Activated CD4-positive, alpha-beta T cell treated with anti-CD3 and anti-CD28 coated beads for 48 hours (primary cell): ENCODE data around the gene GARIN1A.
"Not testable (repeated sequence)": the region's sequence is repeated elsewhere in the genome, so short reads cannot be mapped to it uniquely, and the experiment has no call there.

ENCODE experiments used
- DNase-seq: peaks from one replicate; pipeline ENCODE4 v3.0.0-alpha.2; 2020

Gene GARIN1A

DNA sequence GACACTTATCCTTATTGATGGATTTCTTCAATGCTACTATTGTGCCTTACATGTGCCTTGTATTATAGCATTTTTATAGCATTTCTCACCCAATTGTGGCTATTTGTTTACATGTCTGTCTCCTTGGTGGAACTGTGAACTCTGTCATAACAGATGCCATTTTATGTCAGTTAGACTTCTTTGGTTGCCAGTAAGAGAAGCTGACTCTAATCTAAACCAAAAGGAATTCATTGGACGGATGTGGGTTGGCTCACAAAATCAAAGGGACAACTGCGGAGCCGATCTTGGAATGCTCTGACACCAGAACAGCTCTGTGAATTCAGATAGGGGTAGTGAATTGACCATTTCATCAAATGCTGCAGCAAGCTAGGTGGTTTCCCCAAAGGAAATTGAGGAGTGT is 15.0 kb downstream of the GARIN1A start:
- no peak for DNase-seq

DNA sequence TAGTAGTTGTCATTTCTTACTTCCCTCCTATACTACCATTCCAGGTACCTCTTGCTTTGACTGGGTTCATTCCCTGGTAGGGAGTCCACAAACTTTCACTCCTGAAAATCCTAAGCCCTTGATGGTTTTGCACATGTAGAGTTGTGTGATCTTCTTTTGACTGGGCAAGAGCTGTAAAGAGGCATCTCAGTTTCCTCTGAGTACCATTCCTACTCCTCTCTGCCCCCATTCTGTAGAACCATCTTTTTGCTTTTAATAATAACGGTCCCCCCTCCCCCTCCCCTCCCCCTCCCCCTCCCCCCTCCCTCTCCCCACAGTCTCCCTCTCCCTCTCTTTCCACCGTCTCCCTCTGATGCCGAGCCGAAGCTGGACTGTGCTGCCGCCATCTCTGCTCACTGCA is 16.4 kb downstream of the GARIN1A start:
- DNase-seq, result no peak

DNA sequence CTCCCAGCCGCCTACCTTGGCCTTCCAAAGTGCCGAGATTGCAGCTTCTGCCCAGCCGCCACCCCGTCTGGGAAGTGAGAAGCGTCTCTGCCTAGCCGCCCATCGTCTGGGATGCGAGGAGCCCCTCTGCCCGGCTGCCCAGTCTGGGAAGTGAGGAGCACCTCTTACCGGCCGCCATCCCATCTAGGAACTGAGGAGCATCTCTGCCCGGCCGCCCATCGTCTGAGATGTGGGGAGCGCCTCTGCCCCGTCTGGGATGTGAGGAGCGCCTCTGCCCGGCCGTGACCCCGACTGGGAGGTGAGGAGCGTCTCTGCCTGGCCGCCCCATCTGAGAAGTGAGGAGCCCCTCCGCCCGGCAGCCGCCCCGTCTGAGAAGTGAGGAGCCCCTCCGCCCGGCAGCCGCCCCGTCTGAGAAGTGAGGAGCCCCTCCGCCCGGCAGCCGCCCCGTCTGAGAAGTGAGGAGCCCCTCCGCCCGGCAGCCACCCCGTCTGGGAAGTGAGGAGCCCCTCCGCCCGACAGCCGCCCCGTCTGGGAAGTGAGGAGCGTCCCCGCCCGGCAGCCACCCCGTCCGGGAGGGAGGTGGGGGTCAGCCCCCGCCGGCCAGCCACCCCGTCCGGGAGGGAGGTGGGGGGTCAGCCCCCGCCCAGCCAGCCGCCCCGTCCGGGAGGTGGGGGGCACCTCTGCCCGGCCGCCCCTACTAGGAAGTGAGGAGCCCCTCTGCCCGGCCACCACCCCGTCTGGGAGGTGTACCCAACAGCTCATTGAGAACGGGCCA is 17.3 kb downstream of the GARIN1A start:
- DNase-seq, result not testable (repeated sequence)

DNA sequence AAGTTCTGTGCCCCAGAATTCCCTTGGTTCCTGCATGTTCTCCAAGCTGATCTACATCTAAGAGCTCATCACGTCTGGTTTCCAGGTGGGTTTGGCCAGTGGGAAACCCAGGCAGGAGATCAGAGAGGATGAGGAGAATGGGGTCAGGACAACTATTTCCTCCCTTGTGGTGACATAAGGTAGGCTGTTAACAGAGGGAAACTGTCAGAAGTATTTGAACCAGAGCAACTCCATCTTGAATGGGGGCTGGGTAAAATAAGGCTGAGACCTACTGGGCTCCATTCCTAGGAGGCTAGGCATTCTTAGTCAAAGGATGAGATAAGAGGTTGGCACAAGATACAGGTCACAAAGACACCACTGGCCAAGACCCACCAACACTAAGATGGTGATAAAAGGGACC is 19.1 kb downstream of the GARIN1A start:
- DNase-seq, result no peak

DNA sequence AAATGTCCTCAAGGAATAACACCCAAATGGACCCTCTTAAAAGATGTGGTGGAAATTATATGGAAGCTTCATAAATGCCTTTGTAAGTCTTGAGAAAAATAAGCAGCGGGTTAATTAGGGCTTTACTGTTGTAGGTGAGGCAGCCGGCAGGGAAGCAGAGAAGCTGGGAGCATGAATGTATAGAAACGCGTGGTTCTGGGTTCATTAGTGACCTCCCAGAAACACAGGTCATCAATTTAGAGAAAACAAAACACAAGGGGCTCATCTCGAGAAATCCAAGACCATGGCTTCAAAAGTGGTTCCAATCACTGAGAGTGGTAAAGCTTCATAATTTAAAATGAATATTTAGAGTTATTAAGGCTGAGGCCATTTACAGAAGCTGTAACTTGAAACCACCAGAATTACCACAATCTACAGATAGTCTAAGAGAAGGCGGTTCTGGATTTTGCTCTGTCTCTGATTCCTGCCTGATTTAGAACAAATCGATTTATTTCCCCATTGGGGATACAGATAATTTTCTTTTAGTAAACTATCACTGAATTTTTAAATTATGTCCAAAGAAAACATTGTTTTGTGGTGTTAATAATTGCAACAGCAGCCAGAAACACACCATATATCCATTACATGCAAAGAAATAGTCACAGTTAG is 20.7 kb downstream of the GARIN1A start:
- no peak for DNase-seq

DNA sequence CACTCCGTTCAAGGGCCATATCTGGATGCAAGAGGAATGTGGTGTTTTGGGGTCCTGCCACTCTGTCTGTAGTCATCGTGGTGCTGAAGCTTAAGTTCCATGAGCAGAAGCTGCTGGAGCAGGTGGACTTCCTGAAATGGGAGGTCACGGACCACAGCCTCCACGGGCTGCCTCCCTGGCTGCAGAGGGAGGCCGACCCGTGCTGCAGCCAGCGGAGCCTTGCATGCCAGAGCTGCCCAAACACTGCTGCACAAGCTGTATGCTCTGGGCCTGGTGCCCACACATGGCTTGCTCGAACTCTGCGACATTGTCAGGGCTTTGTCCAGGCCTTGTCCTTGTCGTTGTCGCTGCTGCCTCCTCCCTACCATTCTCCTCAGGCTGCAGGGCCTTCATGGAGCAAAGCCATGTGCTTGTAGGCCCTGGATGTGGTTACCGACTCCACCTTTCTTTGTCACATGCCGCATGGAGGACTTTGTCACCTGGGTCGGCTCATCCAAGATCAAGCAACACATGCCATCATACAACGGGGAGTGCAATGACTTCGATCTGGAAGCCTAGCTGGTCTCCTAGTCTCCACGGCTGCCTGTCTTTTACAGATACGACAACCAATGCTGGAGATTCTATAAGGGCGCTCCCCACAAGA is 21.4 kb downstream of the GARIN1A start:
- DNase-seq, result no peak

DNA sequence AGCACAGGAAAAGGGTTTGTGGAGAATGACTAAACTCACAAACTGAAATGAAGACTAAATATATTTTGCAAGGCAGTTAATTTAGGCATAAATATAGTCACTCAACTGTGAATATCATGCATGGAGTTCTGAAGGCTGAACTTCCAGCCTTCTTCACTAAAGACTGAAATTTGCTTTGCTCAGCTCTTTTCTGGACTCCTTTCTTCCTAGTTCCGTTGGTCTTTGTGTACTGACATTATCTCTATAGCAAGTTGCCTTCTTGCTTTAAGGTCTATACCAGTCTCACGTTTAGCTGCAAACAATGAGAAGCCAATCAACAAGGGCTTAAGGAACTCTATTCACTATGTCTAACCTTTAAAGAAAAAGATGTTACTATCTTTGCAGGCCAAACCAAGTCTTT is 22.6 kb downstream of the GARIN1A start:
- no peak for DNase-seq

DNA sequence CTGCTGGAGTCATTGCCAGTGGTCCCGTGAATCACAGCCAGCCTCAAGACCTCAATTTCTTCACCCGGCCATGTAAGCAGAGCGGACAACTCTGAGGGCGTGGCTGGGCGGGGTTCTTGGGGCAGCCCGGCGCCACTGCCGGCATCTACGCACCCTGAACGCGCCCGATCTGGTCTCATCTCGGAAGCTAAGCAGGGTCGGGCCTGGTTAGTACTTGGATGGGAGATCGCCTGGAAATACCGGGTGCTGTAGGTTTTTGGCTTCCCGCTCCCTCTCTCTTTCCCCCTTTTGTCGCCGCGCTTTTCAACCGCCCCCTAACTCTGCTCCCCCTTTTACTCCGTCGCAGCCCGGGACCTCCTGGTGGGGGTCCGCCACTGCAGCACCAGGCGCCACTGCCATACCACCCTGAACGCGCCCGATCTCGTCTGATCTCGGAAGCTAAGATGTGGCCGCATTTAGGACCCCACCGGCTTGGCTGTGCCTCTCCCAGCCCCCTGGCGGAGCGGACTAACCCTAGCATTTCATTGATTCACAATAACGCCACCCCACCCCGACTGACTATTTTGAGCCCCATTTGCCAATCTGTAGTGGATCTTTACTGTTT is 25.3 kb downstream of the GARIN1A start:
- peak; percentile 79 for DNase-seq

DNA sequence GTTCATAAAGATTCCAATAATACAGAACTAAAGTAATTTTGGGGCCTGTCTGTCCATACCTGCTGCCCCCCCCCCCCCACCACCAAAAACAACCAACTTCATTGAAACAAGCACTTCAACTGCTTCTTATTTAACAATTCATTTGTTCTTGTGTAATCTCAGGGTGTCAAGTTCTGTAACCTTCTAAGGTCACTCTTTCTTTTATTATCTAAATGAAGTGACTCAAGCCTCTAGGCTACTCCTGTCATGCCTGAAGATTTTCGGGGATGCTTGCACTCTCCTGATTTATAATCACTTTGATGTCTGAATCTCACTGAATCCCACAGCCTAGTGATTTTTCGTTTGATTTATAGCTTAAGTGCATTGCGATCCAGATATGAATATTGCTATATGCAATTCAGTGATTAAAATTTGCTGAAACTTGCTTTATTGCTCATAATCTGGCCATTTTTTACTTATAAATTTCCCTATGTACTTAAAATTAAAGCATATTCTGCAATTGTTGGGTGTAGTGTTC is 27.2 kb downstream of the GARIN1A start:
- no peak for DNase-seq

DNA sequence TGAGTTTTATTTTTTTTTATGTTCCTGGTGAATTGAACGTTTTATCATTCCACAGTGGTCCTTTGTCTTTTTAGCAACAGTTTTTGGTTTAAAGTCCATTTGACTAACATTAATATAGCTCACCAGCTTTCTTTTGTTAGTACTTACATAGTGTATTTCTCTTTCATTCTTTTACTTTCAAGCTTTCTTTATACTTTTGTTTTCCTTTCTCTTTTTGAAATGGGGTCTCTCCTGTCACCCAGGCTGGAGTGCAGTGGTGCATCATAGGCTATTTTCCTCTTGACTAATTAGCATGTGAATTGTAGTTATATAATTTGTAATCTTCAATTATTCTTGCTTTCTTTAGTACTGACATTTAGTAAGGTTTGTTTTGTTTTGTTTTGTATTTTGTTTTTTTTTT is 27.8 kb downstream of the GARIN1A start:
- DNase-seq, result no peak

DNA sequence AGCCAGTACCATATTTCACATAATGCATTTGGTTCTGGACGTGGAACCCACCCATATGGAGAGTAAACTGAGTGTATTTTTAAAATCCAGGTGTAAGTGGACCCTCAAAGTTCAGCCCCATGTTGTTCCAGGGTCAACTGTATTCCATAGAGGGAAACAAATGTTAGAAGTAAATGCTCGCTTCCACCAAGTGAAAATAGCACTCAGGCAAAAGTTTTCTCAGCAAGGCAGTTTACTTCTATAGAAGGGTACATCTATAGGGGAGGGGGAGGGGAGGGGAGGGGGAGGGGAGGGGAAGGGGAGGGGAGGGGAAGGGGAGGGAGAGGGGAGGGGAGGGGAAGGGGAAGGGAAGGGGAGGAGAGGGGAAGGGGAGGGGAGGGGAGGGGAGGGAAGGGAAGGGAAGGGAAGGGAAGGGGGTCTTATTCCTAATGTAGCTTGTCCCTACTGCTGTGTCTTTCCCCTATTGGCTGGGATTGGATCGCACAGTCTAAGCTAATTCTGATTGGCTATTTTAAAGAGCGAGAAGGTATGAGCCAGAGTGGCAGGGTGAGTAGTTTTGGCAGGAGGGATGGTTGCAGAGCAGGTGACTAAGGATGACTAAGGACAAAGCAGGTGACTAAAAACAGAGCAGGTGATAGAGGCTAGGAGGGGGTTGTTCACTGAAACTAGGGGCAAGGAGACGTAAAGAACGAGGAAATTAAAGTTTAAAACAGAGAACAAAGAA is 29.1 kb downstream of the GARIN1A start:
- no peak for DNase-seq

DNA sequence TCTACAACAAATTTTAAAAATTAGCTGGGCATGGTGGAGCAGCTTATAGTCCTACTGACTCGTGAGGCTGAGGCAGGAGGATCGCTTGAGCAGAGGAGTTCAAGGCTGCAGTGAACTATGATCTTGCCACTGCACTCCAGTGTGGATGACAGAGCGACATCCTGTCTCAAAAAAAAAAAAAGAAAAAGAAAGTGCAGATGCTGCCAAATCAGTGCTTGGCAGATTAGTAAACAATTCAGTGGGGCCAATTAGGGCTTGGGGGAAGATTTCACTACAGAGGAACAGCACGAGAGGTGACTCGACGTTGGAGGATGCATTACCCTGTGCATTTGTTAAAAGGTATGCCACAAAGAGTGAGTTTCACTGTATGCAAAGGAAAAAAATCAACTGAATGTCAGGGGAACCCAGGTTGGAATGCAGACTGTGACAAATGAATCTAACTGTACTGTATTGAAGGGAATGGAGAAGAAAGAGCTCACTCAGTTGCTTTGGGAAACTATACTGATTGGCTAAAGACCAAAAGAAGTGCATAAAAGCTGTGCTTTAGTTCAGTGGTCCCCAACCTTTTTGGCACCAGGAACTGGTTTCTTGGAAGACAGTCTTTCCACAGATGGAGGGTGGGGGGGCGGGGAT is 31.6 kb downstream of the GARIN1A start:
- DNase-seq, result no peak

DNA sequence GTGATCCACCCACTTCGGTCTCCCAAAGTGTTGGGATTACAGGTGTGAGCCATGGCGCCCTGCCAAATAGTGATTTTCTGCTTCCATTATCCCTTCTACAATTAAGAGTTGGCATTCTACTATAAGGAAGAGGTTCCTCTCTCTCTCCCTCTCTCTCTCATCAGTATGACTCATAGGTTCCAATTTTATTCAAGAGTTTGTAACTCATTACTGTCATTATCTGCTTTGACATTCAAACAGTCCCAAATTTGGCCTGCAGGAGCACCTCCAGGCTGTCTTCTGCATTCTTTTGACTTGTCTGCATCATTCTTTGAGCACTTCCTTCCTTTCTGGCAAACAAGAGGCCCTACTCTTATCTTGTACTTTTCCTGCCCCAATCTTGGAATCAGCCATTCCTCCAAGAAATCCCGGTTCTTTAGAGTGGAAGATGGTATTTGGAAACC is 33.8 kb downstream of the GARIN1A start:
- DNase-seq, result no peak

DNA sequence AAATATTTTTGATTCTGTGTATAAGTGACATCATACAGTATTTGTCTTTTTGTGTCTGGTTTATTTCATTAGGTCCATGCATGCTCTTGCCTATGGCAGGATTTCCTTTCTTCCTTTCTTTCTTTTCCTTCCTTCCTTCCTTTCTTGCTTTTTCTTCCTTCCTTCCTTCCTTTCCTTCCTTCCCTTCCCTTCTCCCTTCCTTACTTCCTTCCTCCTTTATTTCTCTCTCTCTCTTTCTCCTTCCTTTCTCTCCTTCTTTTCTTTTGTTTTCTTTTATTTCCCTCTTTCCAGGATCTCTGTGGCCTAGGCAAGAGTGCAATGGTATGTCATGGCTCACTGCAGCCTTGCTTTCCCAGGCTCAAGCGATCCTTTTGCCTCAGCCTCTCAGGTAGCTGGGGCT is 35.7 kb downstream of the GARIN1A start:
- no peak for DNase-seq

DNA sequence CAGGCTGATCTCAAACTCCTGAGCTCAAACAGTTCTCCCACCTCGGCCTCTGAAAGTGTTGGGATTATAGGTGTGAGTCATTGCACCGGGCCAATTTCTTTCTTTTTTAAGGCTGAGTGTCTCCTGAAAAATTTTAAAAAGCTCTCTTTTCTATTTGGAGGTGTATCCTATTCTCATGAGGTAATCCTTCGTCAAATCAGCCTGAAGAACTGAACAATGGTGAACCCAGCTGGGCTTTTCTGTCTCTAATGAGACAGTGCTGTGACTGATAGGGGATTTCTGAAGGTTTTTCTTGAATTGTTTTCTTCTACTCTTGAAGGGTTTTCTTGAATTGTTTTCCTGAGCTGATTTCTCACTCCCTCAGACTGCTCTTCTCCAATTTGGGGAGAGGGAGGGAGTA is 36.1 kb downstream of the GARIN1A start:
- DNase-seq, result no peak

DNA sequence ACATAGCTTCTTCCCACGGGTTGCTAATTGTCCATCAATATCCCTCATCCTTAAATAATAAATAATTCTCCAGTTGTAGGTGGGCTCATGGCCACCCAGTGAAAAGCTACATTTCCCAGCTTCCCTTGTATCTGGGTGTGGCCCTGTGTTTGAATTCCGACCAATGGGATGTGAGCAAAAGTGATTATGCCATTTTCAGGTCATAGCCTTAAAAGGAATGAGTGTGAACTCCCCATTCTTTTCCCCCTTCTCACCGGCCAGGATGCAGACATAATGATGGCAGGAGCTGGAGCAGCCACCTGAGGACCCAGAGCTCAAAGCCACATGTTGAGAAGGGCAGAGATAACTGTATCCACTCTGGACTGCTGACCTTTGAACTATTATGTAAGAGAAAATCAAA is 36.7 kb downstream of the GARIN1A start:
- DNase-seq, result no peak

DNA sequence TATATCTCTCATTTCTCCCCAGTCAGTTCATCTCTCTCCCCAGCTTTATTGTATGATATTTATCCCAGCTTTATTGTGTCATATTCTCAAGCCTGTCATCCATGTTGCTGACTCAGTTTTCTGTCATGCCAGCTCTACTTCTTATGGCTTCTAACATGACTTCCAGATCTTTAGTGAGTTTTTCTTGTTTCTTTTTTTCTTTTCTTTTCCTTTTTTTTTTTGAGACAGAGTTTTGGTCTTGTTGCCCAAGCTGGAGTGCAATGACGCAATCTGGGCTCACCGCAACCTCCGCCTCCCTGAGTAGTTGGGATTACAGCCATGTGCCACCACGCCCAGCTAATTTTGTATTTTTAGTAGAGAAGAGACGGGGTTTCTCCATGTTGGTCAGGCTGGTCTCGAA is 38.4 kb downstream of the GARIN1A start:
- DNase-seq, result no peak

DNA sequence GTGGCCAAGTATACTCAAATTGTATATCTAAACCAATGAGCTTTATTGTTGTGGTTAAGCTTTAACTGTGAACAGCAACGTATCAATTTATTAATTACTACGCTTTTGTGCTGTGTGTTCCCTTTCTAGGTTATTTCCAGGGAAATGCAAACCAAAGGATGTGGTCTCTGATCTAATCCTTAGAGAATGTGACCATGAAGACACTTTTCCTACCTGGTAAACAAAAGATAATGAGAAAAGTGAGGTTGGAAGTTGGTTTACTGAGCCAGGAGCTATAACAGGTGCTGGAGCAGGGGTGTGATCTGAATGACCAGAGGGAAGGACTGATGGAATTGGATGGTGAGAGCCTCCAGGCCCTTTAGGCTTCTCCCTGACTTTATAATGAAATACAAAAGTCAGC is 41.7 kb downstream of the GARIN1A start:
- no peak for DNase-seq

DNA sequence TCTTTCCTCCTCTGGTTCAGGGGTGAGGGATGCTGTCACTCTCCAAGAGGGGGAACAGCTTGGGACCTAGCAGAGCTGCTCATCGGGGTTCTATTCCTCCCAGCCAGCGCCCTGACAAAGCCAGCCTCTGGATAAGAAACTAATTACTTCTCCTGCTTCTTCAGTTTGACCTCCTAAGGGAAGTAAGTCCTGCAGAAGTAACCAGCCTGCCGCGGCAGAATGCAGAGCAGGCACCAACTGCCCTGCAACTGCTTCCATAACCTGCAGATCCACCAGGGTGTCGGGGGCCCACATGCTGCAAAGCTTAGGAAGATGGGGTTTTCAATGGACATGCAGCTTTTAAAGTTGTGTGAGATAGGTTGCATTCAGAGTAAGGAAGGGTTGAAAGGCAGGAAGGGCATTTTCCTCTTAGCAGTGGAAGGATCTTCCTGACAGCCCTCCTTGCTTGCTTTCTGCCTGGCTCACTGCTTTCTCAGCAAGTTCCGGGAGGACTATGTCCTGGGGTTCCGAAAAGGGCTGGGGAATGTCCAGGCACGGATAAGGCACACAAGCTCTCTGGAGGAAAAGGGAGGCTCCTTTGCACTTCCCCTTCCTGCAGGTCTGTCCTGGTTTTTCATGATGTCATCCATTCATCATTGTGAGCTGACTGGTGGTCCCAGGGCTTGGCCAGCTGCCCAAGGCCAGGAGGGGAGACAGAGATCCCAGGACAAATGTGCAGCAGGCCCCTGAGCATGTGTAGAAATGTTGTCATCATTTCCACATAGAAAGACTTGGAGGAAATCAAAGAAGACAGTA is 42.8 kb downstream of the GARIN1A start:
- no peak for DNase-seq

DNA sequence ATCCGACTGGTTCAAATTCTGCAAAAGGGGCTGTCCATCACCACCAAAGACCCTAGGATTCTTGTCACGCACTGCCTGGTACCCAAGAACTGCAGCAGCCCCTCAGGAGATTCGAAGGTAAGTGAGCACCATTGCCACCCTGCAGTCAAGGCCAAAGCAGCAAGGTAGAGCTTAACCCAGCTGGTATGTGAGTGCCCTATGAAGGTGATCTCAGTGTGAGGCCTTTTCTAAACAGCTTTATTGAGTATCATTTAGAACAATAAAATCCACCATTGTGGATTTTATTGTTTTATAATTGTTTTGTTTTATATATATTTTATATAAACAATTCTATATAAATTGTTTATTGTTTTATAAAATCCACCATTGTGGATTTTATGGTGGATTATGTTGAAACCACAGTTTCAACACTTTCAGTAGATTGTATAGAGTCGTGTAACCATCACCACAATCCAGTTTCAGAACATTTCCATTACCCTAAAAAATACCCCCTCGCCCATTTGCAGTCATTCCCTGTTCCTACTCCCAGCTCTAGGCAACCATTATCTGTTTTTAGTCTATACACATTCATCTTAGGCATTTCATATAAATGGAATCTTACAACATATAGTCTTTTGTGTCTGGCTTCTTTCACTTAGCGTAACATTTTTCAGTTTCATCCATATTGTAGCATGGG is 47.0 kb downstream of the GARIN1A start:
- DNase-seq, result no peak

DNA sequence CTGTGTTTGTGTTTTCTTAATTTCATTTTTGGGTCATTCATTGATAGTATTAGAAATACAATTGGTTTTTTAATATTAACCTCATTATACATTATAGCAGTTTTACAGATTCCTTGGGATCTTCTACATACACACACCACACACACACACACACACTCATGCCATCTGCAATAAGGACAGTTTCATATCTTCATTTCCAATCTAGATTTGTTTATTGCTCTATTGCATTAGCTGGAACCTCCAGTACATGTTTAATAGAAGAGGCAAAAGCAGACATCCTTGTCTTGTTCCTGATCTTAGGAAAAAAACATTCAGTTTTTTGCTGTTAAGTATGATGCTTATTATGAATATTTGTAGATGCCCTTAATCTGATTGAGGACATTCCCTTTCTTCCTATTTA is 49.3 kb downstream of the GARIN1A start:
- no peak for DNase-seq
